ENCODE data around the gene COL15A1.

Gene COL15A1

DNA sequence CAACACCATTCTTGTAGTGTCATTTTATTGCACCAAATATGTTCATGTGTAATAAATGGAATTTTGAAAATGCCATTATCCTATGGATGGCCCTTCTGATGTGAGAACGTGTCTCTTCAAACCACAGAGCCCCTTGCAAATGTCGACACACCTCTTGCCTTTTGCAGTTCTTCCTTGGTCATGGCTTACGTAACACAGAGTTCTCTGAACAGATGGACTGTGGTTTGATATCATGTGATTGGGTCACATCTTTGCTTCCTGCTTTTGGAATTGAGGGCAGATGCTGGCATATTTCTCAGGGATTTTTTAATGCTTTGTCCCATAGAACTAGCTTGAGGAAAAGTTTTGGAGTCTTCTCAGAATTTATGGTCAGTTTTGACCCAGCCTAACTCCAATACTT, 165.8 kb downstream of the COL15A1 start:
- DNase-seq (ENCODE audit: low spot score), result no peak

DNA sequence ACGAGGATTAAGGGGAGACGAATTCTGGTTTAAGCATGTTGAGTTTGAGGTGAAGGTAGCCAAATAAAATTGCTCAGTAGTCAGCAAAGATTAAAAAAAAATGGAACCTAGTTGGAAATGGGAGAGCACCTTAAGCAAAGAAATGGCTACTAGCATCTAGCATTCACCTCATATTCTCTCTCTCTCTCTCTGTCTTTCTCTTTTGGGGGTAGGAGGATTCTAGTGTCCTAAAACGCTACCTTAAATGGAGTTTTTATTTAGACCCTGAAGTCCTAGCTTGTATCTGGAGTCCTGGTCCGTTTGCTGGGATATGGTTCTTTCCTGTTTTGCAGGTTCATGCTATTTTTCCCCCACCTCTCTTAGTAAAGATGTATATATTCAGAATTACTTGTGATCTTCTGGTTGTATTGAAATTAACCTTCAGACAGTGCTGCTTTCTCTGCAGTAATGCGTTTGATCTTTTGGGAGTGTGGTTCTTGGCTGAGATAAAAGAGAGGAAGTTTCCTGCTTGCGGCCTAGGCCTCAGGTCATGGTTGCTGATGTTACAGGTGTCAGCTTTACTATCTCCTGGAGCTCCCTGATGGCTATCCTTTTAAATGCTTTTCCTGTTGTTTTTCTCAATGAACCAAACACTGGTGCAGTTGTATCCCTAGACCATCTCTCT, 169.2 kb downstream of the COL15A1 start:
- DNase-seq (ENCODE audit: low spot score), result no peak

DNA sequence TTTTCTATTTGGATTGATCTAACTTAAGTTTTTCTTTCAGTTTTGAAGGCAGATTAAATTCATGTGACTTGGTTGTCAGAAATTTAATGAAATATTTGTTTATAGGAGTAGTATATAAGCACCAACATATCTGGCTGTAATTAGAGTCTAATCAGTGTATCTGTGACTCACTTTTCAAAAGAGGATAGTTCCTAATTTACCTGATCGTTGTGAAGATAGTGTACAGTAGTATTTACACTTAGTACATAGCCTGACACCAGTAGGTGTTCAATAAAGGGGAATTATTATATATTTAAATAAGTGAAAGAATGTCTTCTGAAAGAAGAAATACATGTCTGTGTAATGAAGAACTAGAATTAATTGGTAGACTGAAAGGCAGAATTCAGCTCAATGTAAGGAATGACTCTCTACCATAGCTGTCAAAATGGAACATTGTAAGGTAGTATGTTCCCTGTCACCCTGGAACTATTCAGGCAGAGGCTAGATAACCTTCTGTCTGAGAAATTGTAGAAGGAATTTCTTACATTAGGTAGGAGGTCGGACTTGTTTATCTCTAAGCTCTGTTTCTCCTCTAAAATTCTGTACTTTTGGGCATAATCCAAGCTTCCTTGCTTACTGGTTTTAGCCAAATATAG, 169.8 kb downstream of the COL15A1 start:
- no peak for DNase-seq (ENCODE audit: low spot score)

- no peak for DNase-seq (ENCODE audit: low spot score)
These were observed 170.3 kb downstream of the COL15A1 start for GRCh38 chr9:99114049-99114440.

DNA sequence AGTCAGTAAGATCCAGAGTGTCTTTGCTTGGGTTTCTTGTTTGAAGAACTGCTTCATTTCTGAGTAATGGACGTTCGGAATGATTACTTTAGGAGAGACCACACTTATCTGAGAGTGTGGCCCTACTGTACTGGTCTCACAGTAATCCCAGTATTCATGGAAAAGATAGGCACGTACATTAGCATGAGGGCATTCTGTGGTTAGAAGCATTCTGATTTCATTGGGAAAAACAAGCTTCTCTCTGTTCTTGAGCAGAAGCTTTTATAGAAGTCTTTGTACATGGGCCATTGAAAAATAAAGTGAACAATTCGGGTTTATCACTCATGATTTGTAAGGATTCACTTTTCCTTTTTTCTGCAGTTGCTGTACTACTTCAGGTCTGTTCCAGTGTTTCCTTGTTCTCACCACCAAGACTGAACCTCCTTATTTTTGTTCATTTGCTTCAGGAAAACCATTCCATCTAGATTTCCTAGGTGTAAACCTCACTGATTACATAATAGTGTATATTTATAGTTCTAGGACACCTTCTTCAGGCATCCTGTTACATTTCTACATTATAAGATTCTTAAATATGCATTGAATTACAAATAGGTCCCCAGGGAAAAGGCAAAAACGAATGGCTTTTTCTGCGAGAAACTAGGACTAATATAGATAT, 171.3 kb downstream of the COL15A1 start:
- DNase-seq (ENCODE audit: low spot score), result no peak

- DNase-seq (ENCODE audit: low spot score), result no peak
These were observed 172.3 kb downstream of the COL15A1 start for GRCh38 chr9:99116003-99116411.

- no peak for DNase-seq (ENCODE audit: low spot score)
These were observed 175.2 kb downstream of the COL15A1 start for GRCh38 chr9:99118782-99119466.

- DNase-seq (ENCODE audit: low spot score), result no peak
These were observed 176.4 kb downstream of the COL15A1 start for GRCh38 chr9:99119976-99120655.
